ENCODE measurements around the gene RAPGEF3.

RAPGEF3 gene

DNA sequence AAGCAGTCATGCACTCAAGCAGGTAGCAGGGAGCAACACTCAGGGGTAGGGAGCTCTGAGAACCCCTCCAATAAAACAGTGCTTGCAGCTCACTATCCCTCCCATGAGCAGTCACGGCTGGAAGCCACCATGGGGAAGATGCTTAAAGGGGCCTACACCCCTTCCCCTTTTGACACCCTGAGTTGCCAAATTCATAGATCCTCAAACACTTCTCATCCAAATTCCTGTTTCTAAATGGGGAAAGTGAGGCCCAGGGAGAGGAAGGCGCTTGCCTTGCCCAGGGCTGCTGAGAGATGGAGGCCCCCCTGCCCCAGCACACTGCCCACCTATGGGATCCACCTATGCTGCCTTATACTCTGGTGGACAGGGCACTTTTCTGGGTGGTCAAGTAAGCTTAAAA is 26.2 kb downstream of the RAPGEF3 start:
- TF ChIP-seq, protein P1, sequence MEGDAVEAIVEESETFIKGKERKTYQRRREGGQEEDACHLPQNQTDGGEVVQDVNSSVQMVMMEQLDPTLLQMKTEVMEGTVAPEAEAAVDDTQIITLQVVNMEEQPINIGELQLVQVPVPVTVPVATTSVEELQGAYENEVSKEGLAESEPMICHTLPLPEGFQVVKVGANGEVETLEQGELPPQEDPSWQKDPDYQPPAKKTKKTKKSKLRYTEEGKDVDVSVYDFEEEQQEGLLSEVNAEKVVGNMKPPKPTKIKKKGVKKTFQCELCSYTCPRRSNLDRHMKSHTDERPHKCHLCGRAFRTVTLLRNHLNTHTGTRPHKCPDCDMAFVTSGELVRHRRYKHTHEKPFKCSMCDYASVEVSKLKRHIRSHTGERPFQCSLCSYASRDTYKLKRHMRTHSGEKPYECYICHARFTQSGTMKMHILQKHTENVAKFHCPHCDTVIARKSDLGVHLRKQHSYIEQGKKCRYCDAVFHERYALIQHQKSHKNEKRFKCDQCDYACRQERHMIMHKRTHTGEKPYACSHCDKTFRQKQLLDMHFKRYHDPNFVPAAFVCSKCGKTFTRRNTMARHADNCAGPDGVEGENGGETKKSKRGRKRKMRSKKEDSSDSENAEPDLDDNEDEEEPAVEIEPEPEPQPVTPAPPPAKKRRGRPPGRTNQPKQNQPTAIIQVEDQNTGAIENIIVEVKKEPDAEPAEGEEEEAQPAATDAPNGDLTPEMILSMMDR (conservative IDR thresholded peaks at IDR 0.05; ENCODE audit: low read length): no peak
- no peak for TF ChIP-seq EZH2phosphoT487 (IDR thresholded peaks at IDR 0.05; ENCODE audit: borderline replicate concordance)
- H3K9ac ChIP-seq (ENCODE audit: low read depth, low read length, poor library complexity, severe bottlenecking): no peak overlapping the region
- H3F3A ChIP-seq (ENCODE audit: low read depth): no peaks in the 10 kb centered on the region
- H3K4me2 ChIP-seq (ENCODE audit: low read depth, low read length, poor library complexity, severe bottlenecking): no peak overlapping the region
- H3K9me3 ChIP-seq (ENCODE audit: insufficient read depth, low read depth, low read length): no peaks in the 10 kb centered on the region
- no peaks in the 10 kb centered on the region for H4K20me1 ChIP-seq (ENCODE audit: insufficient read depth, low read length, poor library complexity, severe bottlenecking)
- no peaks in the 10 kb centered on the region for H3K9me2 ChIP-seq (replicated peaks; ENCODE audit: low read depth, low read length)
- no peaks in the 10 kb centered on the region for H3K36me3 ChIP-seq (ENCODE audit: insufficient read depth, low read length)
- H2AFZ ChIP-seq (ENCODE audit: low read length): no peak overlapping the region
- H3K4me3 ChIP-seq (ENCODE audit: low read length, poor library complexity, severe bottlenecking): no peak overlapping the region
- no peaks in the 10 kb centered on the region for H3K27me3 ChIP-seq (ENCODE audit: insufficient read depth, low read length, poor library complexity, severe bottlenecking)
- H3K79me2 ChIP-seq (ENCODE audit: insufficient read depth, low read length): no peaks in the 10 kb centered on the region
- H3K4me1 ChIP-seq (ENCODE audit: insufficient read depth, low read length, poor library complexity, severe bottlenecking): no peaks in the 10 kb centered on the region

DNA sequence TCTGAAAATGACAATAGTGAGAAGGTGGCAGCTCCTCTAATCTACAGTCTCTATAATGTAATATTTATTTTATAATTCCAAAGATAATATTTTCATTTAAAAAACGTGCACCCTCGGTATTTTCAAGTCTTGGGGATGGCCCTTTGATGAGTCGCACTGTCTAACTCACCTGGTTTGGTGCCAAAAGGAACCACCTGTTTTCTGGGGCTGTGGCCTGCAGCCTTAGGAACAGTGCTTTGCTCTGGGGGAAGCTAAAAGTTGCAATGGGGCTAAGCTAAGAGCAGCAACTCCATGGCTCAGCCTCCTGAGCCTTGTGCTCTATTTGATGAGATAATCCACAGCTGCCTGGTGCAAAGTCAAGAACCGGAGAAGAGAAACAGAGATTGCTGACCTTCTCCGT is 27.0 kb downstream of the RAPGEF3 start:
- Histone ChIP-seq H4K20me1 (ENCODE audit: insufficient read depth, low read length, poor library complexity, severe bottlenecking) (no peaks in the 10 kb centered on the region), H3K4me3 (ENCODE audit: low read length, poor library complexity, severe bottlenecking) (no peak overlapping the region), H3K9me3 (ENCODE audit: insufficient read depth, low read depth, low read length) (no peaks in the 10 kb centered on the region), H3K4me2 (ENCODE audit: low read depth, low read length, poor library complexity, severe bottlenecking) (no peak overlapping the region), H2AFZ (ENCODE audit: low read length) (no peak overlapping the region), H3K9ac (ENCODE audit: low read depth, low read length, poor library complexity, severe bottlenecking) (no peak overlapping the region), H3K4me1 (ENCODE audit: insufficient read depth, low read length, poor library complexity, severe bottlenecking) (no peaks in the 10 kb centered on the region), H3K79me2 (ENCODE audit: insufficient read depth, low read length) (no peaks in the 10 kb centered on the region), H3K9me2 (replicated peaks; ENCODE audit: low read depth, low read length) (no peaks in the 10 kb centered on the region), H3F3A (ENCODE audit: low read depth) (no peaks in the 10 kb centered on the region), H3K36me3 (ENCODE audit: insufficient read depth, low read length) (no peaks in the 10 kb centered on the region), H3K27me3 (ENCODE audit: insufficient read depth, low read length, poor library complexity, severe bottlenecking) (no peaks in the 10 kb centered on the region)
- TF ChIP-seq, protein P1 (conservative IDR thresholded peaks at IDR 0.05; ENCODE audit: low read length): no peak
- no peak for TF ChIP-seq EZH2phosphoT487 (IDR thresholded peaks at IDR 0.05; ENCODE audit: borderline replicate concordance)

DNA sequence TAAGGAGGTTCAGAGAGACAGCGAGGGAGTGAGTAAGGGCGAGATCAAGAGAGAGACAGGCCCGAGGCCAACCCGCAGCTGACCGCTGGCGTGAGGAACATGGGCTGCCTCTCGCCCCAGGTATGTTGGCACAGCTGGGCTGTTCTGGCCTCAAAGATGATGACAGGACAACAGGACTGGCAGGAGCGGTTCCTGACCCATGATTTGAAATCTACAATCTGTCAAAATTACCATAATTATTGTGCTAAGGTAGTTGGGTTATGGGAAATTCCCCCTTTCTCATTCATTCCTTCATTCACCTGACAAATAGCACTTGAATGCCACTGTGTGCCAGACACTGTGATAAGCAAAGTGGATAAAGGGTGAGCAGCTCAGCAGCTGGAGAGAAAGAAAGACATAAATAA is 28.3 kb downstream of the RAPGEF3 start:
- H3F3A ChIP-seq (ENCODE audit: low read depth): no peaks in the 10 kb centered on the region
- no peak overlapping the region for H2AFZ ChIP-seq (ENCODE audit: low read length)
- H3K9ac ChIP-seq (ENCODE audit: low read depth, low read length, poor library complexity, severe bottlenecking): no peak overlapping the region
- H3K4me2 ChIP-seq (ENCODE audit: low read depth, low read length, poor library complexity, severe bottlenecking): no peak overlapping the region
- no peaks in the 10 kb centered on the region for H3K36me3 ChIP-seq (ENCODE audit: insufficient read depth, low read length)
- TF ChIP-seq, protein P1 (conservative IDR thresholded peaks at IDR 0.05; ENCODE audit: low read length): no peak
- TF ChIP-seq EZH2phosphoT487 (IDR thresholded peaks at IDR 0.05; ENCODE audit: borderline replicate concordance): no peak
- no peaks in the 10 kb centered on the region for H3K9me2 ChIP-seq (replicated peaks; ENCODE audit: low read depth, low read length)
- H3K9me3 ChIP-seq (ENCODE audit: insufficient read depth, low read depth, low read length): no peaks in the 10 kb centered on the region
- H3K27me3 ChIP-seq (ENCODE audit: insufficient read depth, low read length, poor library complexity, severe bottlenecking): no peaks in the 10 kb centered on the region
- peaks cover 13% of the 10 kb centered on the region for H3K4me1 ChIP-seq (ENCODE audit: insufficient read depth, low read length, poor library complexity, severe bottlenecking)
- no peak overlapping the region for H3K4me3 ChIP-seq (ENCODE audit: low read length, poor library complexity, severe bottlenecking)
- no peaks in the 10 kb centered on the region for H3K79me2 ChIP-seq (ENCODE audit: insufficient read depth, low read length)
- H4K20me1 ChIP-seq (ENCODE audit: insufficient read depth, low read length, poor library complexity, severe bottlenecking): no peaks in the 10 kb centered on the region
